Thoracic aorta (tissue), 2 donors: ENCODE data around the gene TLN1. TPM values are rescaled to one million over a fixed set of nuclear protein-coding genes. Genes with fewer than 3 reads are reported as not detected.
A peak's percentile ranks its signal among the peaks of the same experiment; 100 is the strongest.

Experiments
- ATAC-seq: fragments of 150-250 bp; one replicate; pipeline ENCODE4 v1.8.0; 2017; ENCODE audit warnings: low read depth; ENCODE audit not compliant: insufficient number of reproducible peaks, low FRiP score
- DNase-seq: peaks from one replicate; pipeline ENCODE4 v3.0.0-alpha.2; 2020; ENCODE audit warnings: low spot score
- H3K27ac ChIP-seq, 2 donors: fragments of 200-600 bp; sonication (generic); 1 replicate in 1 of 2; 2 replicates in 1 of 2; pipeline ENCODE4 v1.5.1; 2016; ENCODE audit warnings: mild to moderate bottlenecking in 2 of 2, moderate library complexity in 2 of 2
- H3K27me3 ChIP-seq: fragments of 200-600 bp; sonication (generic); replicated peaks from 2 replicates; pipeline ENCODE4 v1.6.0; 2016; ENCODE audit warnings: mild to moderate bottlenecking; ENCODE audit not compliant: insufficient read depth
- H3K36me3 ChIP-seq: fragments of 200-600 bp; sonication (generic); one replicate; pipeline ENCODE4 v1.5.1; 2016
- H3K4me1 ChIP-seq, 2 donors: fragments of 200-600 bp; sonication (generic); 1 replicate in 1 of 2; 2 replicates in 1 of 2; pipeline versions ENCODE4 v1.5.1 to v1.6.0; 2016; ENCODE audit warnings: low read depth in 2 of 2, mild to moderate bottlenecking in 1 of 2; ENCODE audit not compliant: control insufficient read depth in 1 of 2
- H3K4me3 ChIP-seq: fragments of 200-600 bp; sonication (generic); 2 replicates; pipeline ENCODE4 v1.5.1; 2016; ENCODE audit warnings: mild to moderate bottlenecking
- H3K9me3 ChIP-seq: fragments of 200-600 bp; sonication (generic); 2 replicates; pipeline ENCODE4 v1.5.1; 2016
- CTCF ChIP-seq: fragments of 200-600 bp; sonication (generic); IDR thresholded peaks from one replicate; pipeline ENCODE4 v1.5.1; 2019; ENCODE audit warnings: antibody characterized with exemption
- total RNA-seq, 2 donors: library from RNA; depleted of rRNA; stranded (reverse); fragments of >200 nt; gene quantifications; one replicate each; pipeline versions ENCODE4 v1.1.0 to v1.2.3, GENCODE V29; 2016

TLN1 gene
- total RNA-seq, 2 donors from 2014 or later, result 889 to 1,019 TPM

GRCh38 chr9:35660966-35661415 is 71.0 kb downstream of the TLN1 start:
- ATAC-seq (no peak), DNase-seq (no peak)
- H3K27ac ChIP-seq, result peak overlapping the region; percentile 99
- H3K9me3 ChIP-seq, result no peaks in the 10 kb centered on the region
- H3K27me3 ChIP-seq, result no peaks in the 10 kb centered on the region
- TF ChIP-seq CTCF, result peak; percentile 42
- H3K4me1 ChIP-seq, result peaks cover 34 to 64% of the 10 kb centered on the region in 2 donors
- peak overlapping the region; percentile 98 for H3K4me3 ChIP-seq
- peaks cover 10% of the 10 kb centered on the region for H3K36me3 ChIP-seq

- H3K4me3 ChIP-seq, result peak overlapping the region; percentile 98
These were observed 72.7 kb downstream of the TLN1 start for GRCh38 chr9:35659340-35659739.

GRCh38 chr9:35658968-35659220 is 73.1 kb downstream of the TLN1 start:
- Histone ChIP-seq H3K36me3 (peaks cover 10% of the 10 kb centered on the region), H3K9me3 (no peaks in the 10 kb centered on the region), H3K4me3 (peak overlapping the region; percentile 98), H3K27me3 (no peaks in the 10 kb centered on the region), H3K27ac (peak overlapping the region; percentile 99), H3K4me1 (peaks cover 22 to 48% of the 10 kb centered on the region in 2 donors)
- DNase-seq, result no peak
- no peak for TF ChIP-seq CTCF
- ATAC-seq, result peak; percentile 10

More at GRCh38 chr9:35659340-35659739, 72.7 kb downstream of the TLN1 start:
- ATAC-seq (peak; percentile 66), DNase-seq (no peak)
- Histone ChIP-seq H3K27me3 (no peaks in the 10 kb centered on the region), H3K36me3 (peaks cover 10% of the 10 kb centered on the region), H3K27ac (peak overlapping the region; percentile 99), H3K9me3 (no peaks in the 10 kb centered on the region), H3K4me1 (peaks cover 22 to 53% of the 10 kb centered on the region in 2 donors)
- no peak for TF ChIP-seq CTCF

- peak; percentile 72 for ATAC-seq
- Histone ChIP-seq H3K27me3 (no peaks in the 10 kb centered on the region), H3K27ac (peak within 1 kb of the TSS; percentile 99), H3K36me3 (peaks cover 10% of the 10 kb centered on the region), H3K4me1 (peaks cover 22 to 44% of the 10 kb centered on the region in 2 donors), H3K9me3 (no peaks in the 10 kb centered on the region), H3K4me3 (peak within 1 kb of the TSS; percentile 98)
- no peak for DNase-seq
- peak; percentile 47 for TF ChIP-seq CTCF
These were observed 73.6 kb downstream of the TLN1 start, which contains the start of gene CCDC107 for GRCh38 chr9:35658137-35658967. Gene CCDC107 (plus strand): TSS chr9:35658292. CDS start chr9:35658380, 88 bp downstream.

- Histone ChIP-seq H3K9me3 (no peaks in the 10 kb centered on the region), H3K4me1 (peaks cover 22 to 46% of the 10 kb centered on the region in 2 donors), H3K27me3 (no peaks in the 10 kb centered on the region), H3K27ac (peak within 1 kb of the TSS; percentile 99), H3K4me3 (peak within 1 kb of the TSS; percentile 98), H3K36me3 (peaks cover 10% of the 10 kb centered on the region)
- peak; percentile 57 for TF ChIP-seq CTCF
- ATAC-seq, result peak; percentile 89
- peak; percentile 88 for DNase-seq
These were observed 74.4 kb downstream of the TLN1 start, which contains the start of gene RMRP for GRCh38 chr9:35657546-35658136. Gene RMRP (minus strand): TSS chr9:35658019.
